ENCODE results near the gene TRAF1. TPM values are rescaled to one million over a fixed set of nuclear protein-coding genes. Genes with fewer than 3 reads are reported as not detected.

Gene TRAF1
- total RNA-seq, 1 experiment from 2014 or later, result 1.4 TPM

DNA sequence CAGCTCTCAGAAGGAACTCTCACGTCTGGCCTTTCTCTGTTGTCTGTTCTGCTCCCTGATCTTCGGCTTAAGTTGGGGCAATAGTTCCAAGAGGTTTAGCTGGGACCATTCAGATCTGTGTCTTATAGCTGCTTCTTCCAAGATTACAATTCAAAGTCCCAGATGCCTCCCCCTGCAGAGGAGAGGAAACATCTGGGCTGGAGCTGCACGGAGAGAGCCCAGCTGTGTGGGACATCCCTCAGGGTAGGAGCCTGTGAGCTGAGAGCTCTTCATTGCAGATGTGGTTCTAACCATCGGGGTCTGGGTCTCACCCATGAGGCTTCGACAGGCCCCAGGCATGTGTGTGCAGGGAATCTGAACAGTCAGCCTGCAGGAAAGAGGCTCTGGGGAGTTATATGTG, 40.6 kb downstream of the TRAF1 start:
- H2BK15ac ChIP-seq (ENCODE audit: low read depth, low read length), result no peak overlapping the region
- no peak overlapping the region for H2AFZ ChIP-seq (ENCODE audit: low read length)
- Mint-ChIP-seq H3K27ac (peak overlapping the region in 1 of 3 experiments; percentile 56; a peak in 1 of 7 replicates), H3K4me3 (no peak overlapping the region), H3K9me3 (no peaks in the 10 kb centered on the region), H3K4me1 (peaks cover 15% of the 10 kb centered on the region in 2 experiments), H3K27me3 (ENCODE audit: low read depth) (no peaks in the 10 kb centered on the region; the same call in none of the 2 replicates), H3K36me3 (ENCODE audit: insufficient read depth in 1 of 3, low read depth in 3 of 3) (no peaks in the 10 kb centered on the region)
- H3K14ac ChIP-seq (ENCODE audit: insufficient read depth, low read length), result no peak overlapping the region
- H3K4ac ChIP-seq (ENCODE audit: low read depth, low read length), result no peak overlapping the region
- no peak overlapping the region for H4K91ac ChIP-seq (ENCODE audit: insufficient read length, low read depth, low read length)
- no peak overlapping the region for H3K18ac ChIP-seq (ENCODE audit: insufficient read length, low read depth, low read length)
- WGBS (ENCODE audit: extremely low coverage, insufficient read length, low lambda C conversion rate), result no CpG with 5 or more reads among the region's 5 CpGs
- H2AK5ac ChIP-seq (ENCODE audit: insufficient read length, low read length), result no peak overlapping the region
- no peaks in the 10 kb centered on the region for H3K79me2 ChIP-seq (ENCODE audit: insufficient read depth, low read length)
- no peaks in the 10 kb centered on the region for H3K9me3 ChIP-seq (ENCODE audit: control insufficient read depth, low read depth, low read length)
- no peak for DNase-seq
- H2BK20ac ChIP-seq (ENCODE audit: low read depth, low read length, poor library complexity, severe bottlenecking), result no peak overlapping the region
- no peak overlapping the region for H4K8ac ChIP-seq (replicated peaks; ENCODE audit: insufficient read length, low read depth, low read length)
- no peaks in the 10 kb centered on the region for H3K27me3 ChIP-seq (ENCODE audit: insufficient read depth, low read length)
- H3K79me1 ChIP-seq (ENCODE audit: insufficient read depth, low read depth, low read length, poor library complexity, severe bottlenecking), result no peaks in the 10 kb centered on the region
- no peak overlapping the region for H3K23ac ChIP-seq (ENCODE audit: insufficient read length, low read depth, low read length)
- no peak overlapping the region for H3T11ph ChIP-seq (ENCODE audit: low read length)
- no peaks in the 10 kb centered on the region for H3K23me2 ChIP-seq (ENCODE audit: insufficient read length, low read depth, low read length, poor library complexity, severe bottlenecking)
- TF ChIP-seq, protein P1, sequence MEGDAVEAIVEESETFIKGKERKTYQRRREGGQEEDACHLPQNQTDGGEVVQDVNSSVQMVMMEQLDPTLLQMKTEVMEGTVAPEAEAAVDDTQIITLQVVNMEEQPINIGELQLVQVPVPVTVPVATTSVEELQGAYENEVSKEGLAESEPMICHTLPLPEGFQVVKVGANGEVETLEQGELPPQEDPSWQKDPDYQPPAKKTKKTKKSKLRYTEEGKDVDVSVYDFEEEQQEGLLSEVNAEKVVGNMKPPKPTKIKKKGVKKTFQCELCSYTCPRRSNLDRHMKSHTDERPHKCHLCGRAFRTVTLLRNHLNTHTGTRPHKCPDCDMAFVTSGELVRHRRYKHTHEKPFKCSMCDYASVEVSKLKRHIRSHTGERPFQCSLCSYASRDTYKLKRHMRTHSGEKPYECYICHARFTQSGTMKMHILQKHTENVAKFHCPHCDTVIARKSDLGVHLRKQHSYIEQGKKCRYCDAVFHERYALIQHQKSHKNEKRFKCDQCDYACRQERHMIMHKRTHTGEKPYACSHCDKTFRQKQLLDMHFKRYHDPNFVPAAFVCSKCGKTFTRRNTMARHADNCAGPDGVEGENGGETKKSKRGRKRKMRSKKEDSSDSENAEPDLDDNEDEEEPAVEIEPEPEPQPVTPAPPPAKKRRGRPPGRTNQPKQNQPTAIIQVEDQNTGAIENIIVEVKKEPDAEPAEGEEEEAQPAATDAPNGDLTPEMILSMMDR (conservative IDR thresholded peaks at IDR 0.05), result no peak
- H2BK12ac ChIP-seq (ENCODE audit: insufficient read length, low read depth, low read length), result no peak overlapping the region
- H4K5ac ChIP-seq (ENCODE audit: insufficient read length, low read depth, low read length), result no peak overlapping the region
- peaks cover 3% of the 10 kb centered on the region for H4K20me1 ChIP-seq (ENCODE audit: control insufficient read depth, insufficient read depth, insufficient read length)
- H2BK120ac ChIP-seq (ENCODE audit: low read depth, low read length, poor library complexity, severe bottlenecking), result no peak overlapping the region
- no peak overlapping the region for H3K27ac ChIP-seq (ENCODE audit: insufficient read length, low read depth, low read length)
- no peak overlapping the region for H3K56ac ChIP-seq (ENCODE audit: insufficient read length, low read depth, low read length)
- no peaks in the 10 kb centered on the region; the same call in 1 of the 2 replicates for H3K4me1 ChIP-seq (ENCODE audit: insufficient read depth, low read length)
- no peak overlapping the region for H3K4me2 ChIP-seq (ENCODE audit: insufficient read depth, insufficient read length, low read length)
- no peak overlapping the region for H2BK5ac ChIP-seq (ENCODE audit: insufficient read length, low read length)
- no peak overlapping the region for H3K9ac ChIP-seq (ENCODE audit: extremely low read depth, insufficient read length, low read length)
